UCSD-AML1 (cell line): Measurements from ENCODE around the gene GNAT1.

Source experiments
- DNase-seq: peaks from one replicate; lab custom pipeline; 2025; ENCODE audit not compliant: unreplicated experiment; lab: John Stamatoyannopoulos, UW

The GNAT1 gene

GRCh38 chr3:50190936-50191660, at the start of gene GNAT1:
Gene GNAT1, plus strand, starts transcription at chr3:50191610. Its CDS starts 116 bp downstream, at chr3:50191726.
- DNase-seq, result peak; percentile 28

DNA sequence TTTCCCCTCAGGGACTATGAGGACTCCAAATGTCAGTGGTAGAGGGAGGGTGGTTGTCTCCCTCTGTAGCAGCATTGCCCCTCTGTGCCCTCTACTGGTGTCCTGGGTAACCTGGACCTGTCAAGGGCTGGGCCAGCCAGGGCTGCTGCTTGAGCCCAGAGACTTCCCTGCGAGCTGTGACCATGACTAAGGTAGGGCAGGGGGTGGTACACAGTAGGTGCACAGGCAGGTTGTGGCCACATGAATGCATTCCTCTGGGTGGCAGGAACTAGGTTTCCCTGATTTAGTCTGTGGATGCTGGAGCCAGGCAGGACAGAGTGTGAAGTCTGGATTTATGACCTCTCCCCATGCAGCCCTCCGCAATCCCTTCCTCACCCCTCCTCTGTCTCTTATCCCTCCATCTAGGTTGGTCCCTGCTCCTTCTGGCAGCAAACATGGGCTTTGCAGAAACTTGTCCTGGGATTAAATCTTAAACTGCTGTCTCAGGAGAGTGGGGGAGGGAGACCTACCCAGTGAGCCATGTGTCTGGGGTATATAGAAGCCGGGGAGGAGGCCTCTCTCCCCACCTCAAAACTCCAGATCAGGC, 45.0 kb upstream of the GNAT1 start:
- DNase-seq, result no peak

DNA sequence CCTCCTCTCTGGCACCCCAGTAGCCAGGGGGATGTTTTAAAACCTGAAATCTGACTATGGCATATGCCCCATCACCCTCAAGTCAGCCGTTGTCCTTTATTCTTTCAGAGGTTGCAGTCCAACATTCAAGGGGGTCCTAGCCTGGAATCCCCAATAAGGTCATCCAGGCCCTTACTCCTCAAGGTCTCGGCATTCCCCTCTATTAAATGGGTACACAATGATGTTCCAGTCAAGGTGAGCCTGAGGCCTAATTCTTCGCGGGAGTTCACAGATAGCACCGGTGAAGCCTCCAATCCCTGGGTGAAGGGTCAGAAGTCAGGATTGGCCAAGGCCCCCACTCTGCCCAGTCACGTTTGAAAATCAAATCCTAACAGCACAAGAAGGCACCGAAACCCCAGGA, 44.4 kb upstream of the GNAT1 start:
- DNase-seq, result no peak

DNA sequence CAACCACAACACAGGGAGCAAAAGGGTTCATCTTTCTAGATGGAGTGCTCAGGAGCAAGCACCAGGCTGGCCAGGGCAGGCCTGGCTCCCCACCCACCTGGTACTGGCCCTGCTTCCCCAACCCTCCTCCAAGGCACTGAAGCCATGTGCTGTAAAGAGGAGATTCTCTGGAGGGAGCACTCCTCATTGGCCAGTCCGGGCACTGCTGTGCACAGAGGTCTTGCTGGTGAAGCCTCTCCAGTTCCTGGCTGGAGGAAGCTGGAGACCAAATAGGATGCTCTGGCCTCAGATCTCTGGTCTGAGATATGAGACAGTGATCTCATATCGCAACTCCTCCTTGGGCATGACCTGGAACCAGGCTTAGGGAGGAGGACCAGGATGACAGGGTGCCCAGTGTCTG, 44.0 kb upstream of the GNAT1 start:
- DNase-seq, result no peak

DNA sequence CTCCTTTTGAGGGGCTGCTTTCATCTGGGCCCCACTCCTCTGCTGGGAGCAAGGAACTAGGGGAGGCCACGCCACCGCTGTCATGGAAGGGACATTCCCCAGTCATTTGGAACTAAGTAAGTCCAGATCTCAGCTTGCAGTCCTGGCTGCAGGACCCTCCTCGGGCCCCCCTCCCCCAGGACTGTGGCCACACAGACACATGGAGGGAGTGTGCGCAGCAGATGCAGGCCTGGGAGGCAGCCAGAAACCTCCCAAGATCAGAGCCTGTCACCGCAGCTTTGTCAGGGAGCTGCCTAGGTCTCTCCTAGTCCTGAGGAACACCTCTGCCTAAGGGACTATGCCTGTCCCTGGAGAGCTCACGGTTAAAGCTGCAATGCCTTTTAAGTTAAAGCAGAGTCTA, 43.5 kb upstream of the GNAT1 start:
- DNase-seq, result no peak

- no peak for DNase-seq
Measured at GRCh38 chr3:50150404-50150750, 41.0 kb upstream of the GNAT1 start.

DNA sequence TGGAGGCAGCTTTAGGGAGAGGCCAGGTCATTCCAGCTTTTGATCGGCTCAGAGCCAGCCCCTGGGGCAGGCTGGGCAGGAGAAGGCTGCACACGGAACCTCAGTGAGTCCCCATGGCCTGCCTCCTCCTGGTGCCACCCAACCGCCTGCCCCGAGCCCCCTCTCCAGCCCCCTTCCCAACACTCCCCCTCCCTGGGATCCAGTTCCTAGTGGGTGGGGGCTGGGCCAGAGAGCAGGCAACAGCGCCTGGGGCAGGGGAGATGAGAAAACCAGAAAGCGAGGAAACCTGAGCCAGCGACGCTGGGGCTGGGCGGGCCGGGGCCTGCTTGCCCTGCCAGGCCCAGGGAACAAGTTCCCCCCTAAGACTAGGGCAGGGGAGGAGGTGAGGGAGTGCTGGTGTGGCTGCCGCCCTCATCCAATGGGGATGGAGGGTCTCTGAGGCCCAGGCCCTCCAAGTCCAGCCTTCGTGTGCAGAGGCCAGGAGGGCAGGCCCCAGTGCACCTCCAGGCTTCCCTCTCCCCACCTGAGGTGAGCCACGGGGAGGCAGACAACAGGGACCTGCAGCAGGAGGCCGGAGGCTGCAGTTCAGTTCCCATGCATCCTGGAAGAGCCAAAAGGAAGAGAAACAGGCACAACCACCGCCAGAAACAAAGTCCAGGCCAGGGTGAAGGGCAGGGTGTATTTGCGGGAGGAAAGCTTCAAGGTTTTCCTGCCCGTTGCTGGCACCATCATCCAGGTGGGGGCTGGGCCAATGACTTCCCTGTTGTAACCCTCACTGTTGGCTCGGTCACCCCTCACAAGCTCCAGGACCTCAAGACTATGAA, 40.3 kb upstream of the GNAT1 start:
- no peak for DNase-seq

DNA sequence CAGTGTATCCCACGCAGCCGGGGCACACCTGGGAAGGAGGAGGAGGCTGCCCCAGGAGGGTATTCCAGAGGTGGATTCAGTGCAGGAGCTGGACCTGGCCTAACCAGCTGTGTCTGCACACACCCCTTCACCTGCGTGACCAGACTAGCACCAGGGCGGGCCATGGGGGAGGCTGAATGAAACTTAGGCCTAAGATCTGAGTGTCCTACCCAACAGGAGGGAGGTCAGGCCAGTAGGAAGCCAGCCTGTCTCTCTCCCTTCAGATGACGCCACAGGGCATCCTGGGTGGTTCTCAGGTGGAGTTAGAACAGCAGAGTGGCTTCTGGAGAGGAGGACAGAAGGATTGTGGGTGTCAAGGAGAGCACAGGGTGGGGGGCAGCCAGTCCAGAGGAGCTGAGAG, 39.7 kb upstream of the GNAT1 start:
- no peak for DNase-seq

- no peak for DNase-seq
Measured at GRCh38 chr3:50153782-50154475, 37.5 kb upstream of the GNAT1 start.

DNA sequence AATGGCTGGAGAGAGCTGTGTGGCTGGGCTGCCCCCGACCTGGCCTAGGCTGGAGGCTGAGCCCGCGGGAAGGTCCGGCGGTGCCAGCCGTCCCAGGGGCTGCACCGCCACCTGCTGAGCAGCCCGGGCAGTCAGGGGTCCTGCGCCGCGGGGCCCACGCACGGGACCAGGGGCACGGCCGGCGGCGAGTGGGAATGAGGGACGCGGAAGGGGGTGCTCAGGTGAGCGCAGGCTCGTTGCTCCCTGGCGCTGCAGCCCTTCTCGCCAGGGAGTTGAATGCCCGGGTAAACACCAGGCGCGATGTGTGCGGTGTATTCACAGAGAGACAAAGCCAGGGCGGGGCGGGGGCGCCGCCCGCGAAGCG, 37.0 kb upstream of the GNAT1 start:
- peak; percentile 57 for DNase-seq

DNA sequence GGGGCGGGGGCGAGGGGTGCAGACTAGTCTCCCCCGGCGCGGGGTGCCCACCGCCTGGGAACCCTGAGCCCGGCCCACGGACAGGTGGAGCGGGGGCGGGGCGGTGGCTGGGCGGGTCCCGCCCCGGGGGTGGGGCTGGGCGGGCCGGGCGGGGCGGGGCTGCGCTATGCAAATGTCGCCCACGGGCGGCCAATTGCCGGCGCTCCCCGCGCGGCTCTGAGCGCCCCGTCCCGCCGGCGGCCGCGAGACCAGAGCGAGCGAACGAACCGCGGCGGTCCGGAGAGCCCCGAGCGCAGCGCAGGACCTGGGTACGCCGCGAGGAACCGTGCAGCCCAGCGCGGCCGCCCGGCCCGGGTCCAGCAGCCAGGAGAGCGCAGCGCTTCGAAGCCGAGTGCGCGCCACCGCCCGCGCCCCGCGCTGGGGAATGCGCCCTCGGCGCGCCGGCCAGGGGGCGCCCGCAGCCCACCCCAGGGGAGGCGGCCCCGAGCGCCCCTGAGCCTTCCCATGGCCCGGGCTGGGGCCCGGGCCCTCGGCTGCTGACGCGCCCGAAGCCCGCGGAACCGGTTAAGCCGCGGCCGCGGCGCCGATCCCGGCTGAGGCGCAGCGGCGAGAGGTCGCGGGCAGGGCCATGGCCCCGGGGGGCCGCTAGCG, 36.4 kb upstream of the GNAT1 start, which contains the start of gene SEMA3F:
TSS of gene SEMA3F (plus strand) at position 485 of the 651 bp plus-strand sequence. CDS start 4,299 bp downstream, outside the sequence.
- DNase-seq, result peak; percentile 81

DNA sequence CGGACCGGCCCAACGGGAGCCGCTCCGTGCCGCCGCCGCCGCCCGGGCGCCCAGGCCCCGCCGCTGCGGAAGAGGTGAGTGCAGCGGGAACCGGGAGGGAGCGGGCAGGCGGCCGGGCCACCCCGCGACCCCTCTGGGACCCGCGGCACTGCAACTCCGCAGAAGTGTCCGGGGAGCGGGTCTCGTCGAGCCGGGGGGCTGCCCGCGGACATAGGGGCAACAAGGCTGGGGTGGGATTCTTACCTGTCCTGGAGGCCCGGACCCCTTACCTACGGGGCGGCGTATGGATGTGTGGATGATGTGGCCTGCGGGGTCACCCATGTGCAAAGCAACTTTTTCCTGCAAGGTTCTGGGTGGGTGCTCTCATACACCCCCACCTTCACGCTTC, 35.9 kb upstream of the GNAT1 start:
- DNase-seq, result no peak

GRCh38 chr3:50155891-50156290, 35.5 kb upstream of the GNAT1 start:
- DNase-seq, result peak; percentile 29

DNA sequence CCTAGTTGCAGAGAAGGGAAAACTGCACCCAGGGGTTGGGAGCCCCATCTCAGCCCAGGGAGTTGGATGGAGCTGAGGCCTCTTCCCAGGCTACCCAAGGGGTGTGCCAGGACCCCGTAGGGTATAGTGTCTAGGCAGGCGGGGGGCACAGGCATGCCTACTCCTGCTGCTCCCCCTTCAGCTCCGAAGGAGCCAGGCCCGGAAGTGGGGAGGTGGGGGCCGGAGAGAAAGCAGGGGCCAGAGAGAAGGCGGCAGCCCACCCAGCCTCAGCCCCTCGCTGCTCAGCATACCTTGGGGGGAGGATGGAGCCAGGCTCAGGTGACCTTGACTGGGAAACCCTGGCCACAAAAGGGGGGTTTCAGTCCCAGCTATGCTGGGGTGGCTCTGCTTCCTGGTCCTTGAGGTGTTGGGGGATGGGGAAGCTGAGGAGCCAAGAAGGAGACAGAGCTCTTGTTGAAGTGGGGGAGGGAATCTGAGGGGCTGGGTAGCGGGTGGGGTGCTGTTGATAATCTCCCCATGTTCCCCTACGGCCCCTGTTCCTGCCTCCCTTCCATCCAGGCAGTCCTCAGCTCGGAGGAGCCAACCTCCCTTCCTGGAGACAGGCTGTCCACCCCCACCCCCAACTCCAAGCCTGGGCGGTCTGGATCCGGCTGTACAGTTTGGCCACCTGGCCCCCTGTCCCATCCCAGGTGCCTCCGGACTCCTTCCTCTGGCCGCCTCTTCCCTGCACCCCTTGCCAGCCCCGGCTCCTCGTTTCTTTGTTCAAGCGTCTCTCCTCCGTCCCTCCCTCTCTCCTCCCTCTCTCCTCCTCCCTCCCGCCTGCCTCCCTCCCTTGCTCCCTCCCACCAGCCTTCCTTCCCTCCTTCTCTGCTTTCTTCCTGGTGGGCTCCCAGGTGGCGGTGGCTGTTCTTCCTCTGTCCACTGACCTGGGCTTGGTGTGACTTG, 34.6 kb upstream of the GNAT1 start:
- peak; percentile 47 for DNase-seq

DNA sequence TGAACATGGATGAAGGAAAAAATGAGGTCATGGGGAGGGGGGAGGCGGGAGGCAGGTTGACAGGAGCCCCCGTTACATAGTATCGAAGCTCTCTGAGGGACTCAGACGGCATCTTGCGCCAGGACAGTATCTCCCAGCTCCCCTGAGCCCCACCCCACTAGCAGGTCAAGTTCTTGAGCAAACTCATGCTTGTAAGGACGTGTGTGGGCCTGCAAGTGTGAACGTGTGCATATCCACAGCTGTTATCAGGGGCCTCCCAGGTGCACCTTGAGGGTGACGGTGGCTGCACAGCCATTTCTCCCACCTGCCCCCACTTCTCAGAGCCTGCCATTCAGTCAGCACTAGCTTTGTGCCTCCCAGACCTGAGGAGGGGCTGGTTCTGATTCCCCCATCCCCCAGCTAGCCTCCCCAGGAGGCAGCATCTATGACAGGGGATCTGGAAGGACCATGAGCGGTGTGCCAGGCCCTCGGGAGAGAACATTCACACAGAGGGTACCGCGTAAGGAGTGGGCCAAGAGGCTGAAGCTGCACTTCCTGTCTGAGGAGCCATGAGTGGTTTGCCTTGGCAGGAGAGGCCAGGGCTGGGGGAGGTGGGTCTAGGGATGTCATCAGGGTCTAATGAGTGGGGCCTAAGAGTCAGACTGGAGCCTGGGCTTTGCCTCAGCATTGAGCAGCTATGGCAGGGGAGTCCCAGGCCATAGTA, 33.4 kb upstream of the GNAT1 start:
- DNase-seq, result peak; percentile 46

- no peak for DNase-seq
Measured at GRCh38 chr3:50158530-50159146, 32.8 kb upstream of the GNAT1 start.

GRCh38 chr3:50160561-50160983, 30.8 kb upstream of the GNAT1 start:
- DNase-seq, result no peak

GRCh38 chr3:50161320-50161719, 30.1 kb upstream of the GNAT1 start:
- DNase-seq, result no peak
